Heart right ventricle (tissue), 16 donors: Measurements from ENCODE around the gene HK1. TPM values are rescaled to one million over a fixed set of nuclear protein-coding genes. Genes with fewer than 3 reads are reported as not detected.

Experiments
- ATAC-seq, 8 donors: fragments of 200-7000 bp; cut with Tn5 transposase; one replicate each; pipeline ENCODE4 v1.9.1; 2020; ENCODE audit warnings: mild to moderate bottlenecking in 8 of 8, moderate library complexity in 8 of 8, moderate number of reproducible peaks in 1 of 8
- DNase-seq, 2 donors: peaks; one replicate each; pipeline ENCODE4 v3.0.0-alpha.2; 2020
- H3K27ac ChIP-seq, 10 donors: fragments of 200-600 bp; sonication (generic) in 2 of 10; one replicate each; pipeline versions ENCODE4 v1.5.0 to v1.8.0; 2020 to 2022; ENCODE audit warnings: mild to moderate bottlenecking in 3 of 10
- H3K27me3 ChIP-seq, 7 donors: fragments of 200-600 bp; one replicate each; pipeline ENCODE4 v1.8.0; 2021 to 2022; ENCODE audit warnings: mild to moderate bottlenecking in 2 of 7
- H3K36me3 ChIP-seq, 9 donors: fragments of 200-600 bp; sonication (generic) in 1 of 9; one replicate each; pipeline versions ENCODE4 v1.5.0 to v1.8.0; 2020 to 2022; ENCODE audit warnings: mild to moderate bottlenecking in 2 of 9
- H3K4me1 ChIP-seq, 9 donors: fragments of 200-600 bp; sonication (generic) in 1 of 9; one replicate each; pipeline versions ENCODE4 v1.5.0 to v1.8.0; 2020 to 2022; ENCODE audit warnings: mild to moderate bottlenecking in 4 of 9
- H3K4me3 ChIP-seq, 10 donors: fragments of 200-600 bp; sonication (generic) in 2 of 10; one replicate each; pipeline versions ENCODE4 v1.5.0 to v1.8.0; 2020 to 2022; ENCODE audit warnings: mild to moderate bottlenecking in 7 of 10, moderate library complexity in 2 of 10
- H3K9me3 ChIP-seq, 11 donors: fragments of 200-600 bp in 10 of 11; sonication (generic) in 2 of 11; one replicate each; pipeline versions ENCODE4 v1.5.0 to v1.8.0; 2013 to 2022; ENCODE audit warnings: mild to moderate bottlenecking in 2 of 11, control low read depth in 1 of 11, moderate library complexity in 1 of 11
- CTCF ChIP-seq, 9 donors: fragments of 200-600 bp; sonication (generic) in 2 of 9; IDR thresholded peaks; one replicate each; pipeline versions ENCODE4 v1.5.0 to v1.8.0; 2021 to 2022; ENCODE audit warnings: antibody characterized with exemption in 9 of 9, mild to moderate bottlenecking in 5 of 9, moderate library complexity in 1 of 9
- WGBS, 2 donors: extraction: QIAGEN DNeasy Blood & Tissue Kit; methylation state at CpG; one replicate each; pipeline ENCODE4 v1.1.7; 2013; ENCODE audit warnings: inconsistent platforms in 1 of 2; 5-methylcytosine and 5-hydroxymethylcytosine counted together
- intact Hi-C, 10 donors: fragments of 100-400 bp; cut with DNase I; formaldehyde crosslinking; loops; one replicate each; pipeline versions ENCODE4 v1.11.1 to v1.14.2; 2022
- polyA plus RNA-seq, 2 donors: library from polyadenylated mRNA; stranded (reverse); fragments of 200-250 nt; gene quantifications; one replicate each; pipeline ENCODE4 v1.2.3, GENCODE V29; 2013
- total RNA-seq, 10 donors: library from RNA; stranded (reverse); fragmentation: NEBNext Ultra II Directional in 3 of 10; extraction: Animal tissue kit (Norgen Biotek cat#: 25700) in 3 of 10; gene quantifications; one replicate each; pipeline versions ENCODE4 v1.2.1 to v1.2.4, GENCODE V29; 2021 to 2023
- donor health status: Arrhythmogenic right ventricular cardiomyopathy.
- donor health status: ischemic (EF 13 %, LVEDD 7.1; RV severe dilation, severe dysfunction).
- donor health status: healthy with polysubstance abuse.
- donor health status: DM: no; HTN: yes; CAD: no.
- donor health status: DM: no; HTN: no; CAD: no.
- donor health status: ischemic (EF 25% LVEDD 6.9; RV normal size, moderate dysfunction).
- donor health status: ischemic (EF 25% LVEDD 5.7; RV mildly dilated, moderate dysfunction).
- donor health status: healthy.
- donor health status: DM: yes; HTN: yes; CAD: no.
- donor health status: Ischemic cardiomyopathy.
- donor health status: ischemic (EF 35%, LVEDD 5.7; RV mildly dilated, moderate dysfunction).
- donor health status: nonischemic (EF 11% LVEDD 7.7; RV severe dilation, severe dysfunction).
- donor health status: DM: yes; HTN: yes; CAD: no.
- donor health status: PGD.
- donor health status: ischemic (EF 29% LVEDD 5.4; RV normal size, mild dysfunction).
- donor health status: nonischemic (EF 23%, LVEDD 6.1; RV moderate dilation, normal function).

HK1 gene
- total and polyA plus RNA-seq, 12 donors, result 51.9 to 322 (median 233) TPM

GRCh38 chr10:69394020-69394419 is 115.7 kb downstream of the HK1 start:
- intact Hi-C loops, result loop anchor here in 3 of 10 donors (5.0 kb wide), 3 partner anchors 72 to 157 kb away; no protein-coding TSS in a partner anchor
- no peak for TF ChIP-seq CTCF (IDR thresholded peaks at IDR 0.05)
- Histone ChIP-seq H3K9me3 (no peaks in the 10 kb centered on the region), H3K27me3 (no peaks in the 10 kb centered on the region), H3K36me3 (peaks cover 0 to 100% (median 21%) of the 10 kb centered on the region in 9 donors), H3K4me1 (peaks cover 8 to 55% (median 30%) of the 10 kb centered on the region in 9 donors), H3K27ac (no peak overlapping the region), H3K4me3 (no peak overlapping the region)
- ATAC-seq (no peak), DNase-seq (no peak)
- WGBS, 2 donors, result 77 to 97% methylated on average over 1 of the region's 1 CpG

GRCh38 chr10:69397972-69398371 is 119.7 kb downstream of the HK1 start:
- H3K27me3 ChIP-seq, result no peaks in the 10 kb centered on the region
- intact Hi-C loops, result no loop called here
- 65 to 75% methylated on average over 1 of the region's 1 CpG for WGBS, 2 donors
- no peak for TF ChIP-seq CTCF (IDR thresholded peaks at IDR 0.05)
- H3K4me3 ChIP-seq, result no peak overlapping the region
- no peaks in the 10 kb centered on the region for H3K9me3 ChIP-seq
- peaks cover 0 to 100% (median 27%) of the 10 kb centered on the region in 9 donors for H3K36me3 ChIP-seq
- peaks cover 0 to 28% (median 8%) of the 10 kb centered on the region in 9 donors for H3K4me1 ChIP-seq
- DNase-seq, result peak in 1 of 2 donors; percentile 59
- ATAC-seq, result peak in 7 of 8 donors; percentile 56 to 82 (median 68)
- peak overlapping the region in 8 of 10 donors; percentile 35 to 79 (median 74) for H3K27ac ChIP-seq

GRCh38 chr10:69398466-69398865 is 120.2 kb downstream of the HK1 start:
- no peak overlapping the region for H3K4me3 ChIP-seq
- 69 to 76% methylated on average over 16 of the region's 16 CpGs for WGBS, 2 donors
- H3K36me3 ChIP-seq, result peaks cover 0 to 100% (median 27%) of the 10 kb centered on the region in 9 donors
- H3K27ac ChIP-seq, result peak overlapping the region; percentile 35 to 79 (median 70)
- DNase-seq (no peak), ATAC-seq (peak in 5 of 8 donors; percentile 12 to 37 (median 21))
- TF ChIP-seq CTCF (IDR thresholded peaks at IDR 0.05), result no peak
- no peaks in the 10 kb centered on the region for H3K27me3 ChIP-seq
- no peaks in the 10 kb centered on the region for H3K9me3 ChIP-seq
- peaks cover 0 to 32% (median 8%) of the 10 kb centered on the region in 9 donors for H3K4me1 ChIP-seq
- intact Hi-C loops, result no loop called here

- no peak overlapping the region for H3K4me3 ChIP-seq
- no peak overlapping the region for H3K27ac ChIP-seq
- no peak for TF ChIP-seq CTCF (IDR thresholded peaks at IDR 0.05)
- 91 to 96% methylated on average over 23 of the region's 23 CpGs for WGBS, 2 donors
- ATAC-seq (no peak), DNase-seq (no peak)
- peaks cover 0 to 96% (median 25%) of the 10 kb centered on the region in 9 donors for H3K36me3 ChIP-seq
- H3K27me3 ChIP-seq, result no peaks in the 10 kb centered on the region
- intact Hi-C loops, result loop anchor here in 1 of 10 donors (10.0 kb wide), 1 partner anchor 234 kb away; the partner anchor contains the start of gene FAM241B
- peaks cover 2 to 57% (median 31%) of the 10 kb centered on the region in 9 donors for H3K4me1 ChIP-seq
- H3K9me3 ChIP-seq, result no peaks in the 10 kb centered on the region
Measured at GRCh38 chr10:69400936-69401335, 122.6 kb downstream of the HK1 start.
